CD4-positive, CD25-positive, alpha-beta regulatory T cell (primary cell): ENCODE measurements around the gene AMBRA1. TPM values are rescaled to one million over a fixed set of nuclear protein-coding genes. Genes with fewer than 3 reads are reported as not detected.
"Not testable (repeated sequence)": the region's sequence is repeated elsewhere in the genome, so short reads cannot be mapped to it uniquely, and the experiment has no call there.

Experiments
- ATAC-seq, 2 donors: fragments of 150-1000 bp; cut with Tn5 transposase; one replicate each; pipeline ENCODE4 v1.10.0; 2021; ENCODE audit warnings: low read depth in 2 of 2, moderate number of reproducible peaks in 2 of 2, moderate library complexity in 1 of 2
- DNase-seq, 3 donors: peaks; one replicate each; pipeline versions ENCODE4 v3.0.0 to v3.0.0-alpha.2; 2012 to 2022; ENCODE audit warnings: mixed read lengths in 1 of 3
- H3K27ac ChIP-seq: one replicate; pipeline ENCODE4 v1.7.0; 2013; ENCODE audit warnings: mild to moderate bottlenecking, low read length; ENCODE audit not compliant: insufficient read depth, poor library complexity, severe bottlenecking
- H3K27me3 ChIP-seq: one replicate; pipeline ENCODE4 v1.7.0; 2013; ENCODE audit warnings: low read length; ENCODE audit not compliant: control insufficient read depth, insufficient read depth
- H3K36me3 ChIP-seq: one replicate; pipeline ENCODE4 v1.7.0; 2013; ENCODE audit warnings: mild to moderate bottlenecking, low read length, moderate library complexity; ENCODE audit not compliant: control insufficient read depth, insufficient read depth
- H3K4me1 ChIP-seq: 2 replicates; pipeline ENCODE4 v1.7.0; 2013; ENCODE audit warnings: mild to moderate bottlenecking, low read length; ENCODE audit not compliant: insufficient read depth, control insufficient read depth, poor library complexity, severe bottlenecking
- H3K4me3 ChIP-seq: one replicate; pipeline ENCODE4 v1.7.0; 2013; ENCODE audit warnings: low read depth, mild to moderate bottlenecking, low read length, moderate library complexity
- H3K9me3 ChIP-seq, 2 experiments: 1 replicate in 1 of 2; 2 replicates in 1 of 2; pipeline ENCODE4 v1.7.0; 2013; ENCODE audit warnings: low read length in 2 of 2, mild to moderate bottlenecking in 1 of 2, moderate library complexity in 1 of 2; ENCODE audit not compliant: control insufficient read depth in 2 of 2
- H3K27ac Mint-ChIP-seq, 3 donors: one replicate each; pipeline ENCODE4 v1.8.0; 2020 to 2022; ENCODE audit warnings: mild to moderate bottlenecking in 3 of 3, mixed read lengths in 3 of 3, moderate library complexity in 2 of 3
- H3K27me3 Mint-ChIP-seq: one replicate; pipeline ENCODE4 v1.8.0; 2022; ENCODE audit warnings: mild to moderate bottlenecking, mixed read lengths
- H3K36me3 Mint-ChIP-seq: one replicate; pipeline ENCODE4 v1.8.0; 2020; ENCODE audit warnings: mixed read lengths
- H3K4me1 Mint-ChIP-seq, 4 donors: one replicate each; pipeline ENCODE4 v1.8.0; 2020 to 2022; ENCODE audit warnings: mixed read lengths in 4 of 4, mild to moderate bottlenecking in 1 of 4
- H3K4me3 Mint-ChIP-seq, 4 donors: one replicate each; pipeline ENCODE4 v1.8.0; 2020 to 2022; ENCODE audit warnings: mild to moderate bottlenecking in 4 of 4, mixed read lengths in 4 of 4, moderate library complexity in 3 of 4
- H3K9me3 Mint-ChIP-seq, 7 donors: one replicate each; pipeline ENCODE4 v1.8.0; 2020 to 2022; ENCODE audit warnings: mixed read lengths in 7 of 7, mild to moderate bottlenecking in 3 of 7, moderate library complexity in 2 of 7
- polyA plus RNA-seq, 4 donors: library from polyadenylated mRNA; unstranded; fragments of 300-500 nt; fragmentation: Illumina TruSeq; gene quantifications; one replicate each; pipeline ENCODE4 v1.2.3, GENCODE V29; 2021
- total RNA-seq: library from RNA; stranded (reverse); gene quantifications from one replicate; pipeline ENCODE4 v1.2.3, GENCODE V29; 2022

Gene AMBRA1
- total and polyA plus RNA-seq, 5 donors from 2014 or later, result 8.2 to 61.0 (median 12.3) TPM

- Mint-ChIP-seq H3K4me1 (peaks cover 30 to 60% (median 43%) of the 10 kb centered on the region in 4 donors), H3K4me3 (peak overlapping the region in 1 of 4 donors; percentile 53), H3K27ac (no peak overlapping the region), H3K27me3 (no peaks in the 10 kb centered on the region), H3K36me3 (peaks cover 19% of the 10 kb centered on the region), H3K9me3 (no peaks in the 10 kb centered on the region)
- H3K36me3 ChIP-seq, result peaks cover 4% of the 10 kb centered on the region
- no peaks in the 10 kb centered on the region for H3K9me3 ChIP-seq
- peaks cover 30% of the 10 kb centered on the region for H3K4me1 ChIP-seq
- DNase-seq (no peak), ATAC-seq (no peak)
- H3K27ac ChIP-seq, result no peak overlapping the region
- H3K27me3 ChIP-seq, result no peaks in the 10 kb centered on the region
- no peak overlapping the region for H3K4me3 ChIP-seq
Measured at GRCh38 chr11:46588131-46588530, 5.7 kb downstream of the AMBRA1 start.

- H3K4me1 ChIP-seq, result not testable (repeated sequence)
- peaks cover 28 to 50% (median 38%) of the 10 kb centered on the region in 4 donors for H3K4me1 Mint-ChIP-seq
Measured at GRCh38 chr11:46583513-46583912, 10.3 kb downstream of the AMBRA1 start.

DNA sequence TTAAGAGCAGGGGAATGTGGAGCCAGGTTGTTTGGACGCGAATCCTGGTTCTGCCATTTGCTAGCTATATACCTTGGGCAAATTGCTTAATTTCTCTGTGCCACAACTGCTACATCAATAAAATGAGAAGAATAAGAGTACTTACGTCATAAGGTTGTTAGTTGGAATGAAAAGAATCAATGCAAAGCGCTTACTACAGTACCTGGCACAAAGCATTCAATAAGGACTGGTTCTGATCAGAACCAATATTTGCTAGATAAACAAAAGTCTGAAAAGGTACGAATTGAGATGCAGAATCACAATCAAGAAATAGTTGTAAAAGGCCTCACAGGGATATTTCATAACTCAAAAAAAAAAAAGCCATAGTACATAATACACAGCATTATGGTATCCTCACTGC is 11.2 kb downstream of the AMBRA1 start:
- H3K36me3 Mint-ChIP-seq, result peaks cover 16% of the 10 kb centered on the region

More at GRCh38 chr11:46583513-46583912, 10.3 kb downstream of the AMBRA1 start:
- not testable (repeated sequence) for H3K27ac ChIP-seq, H3K27ac Mint-ChIP-seq, H3K36me3 ChIP-seq, H3K9me3 ChIP-seq, H3K4me3 Mint-ChIP-seq, H3K4me3 ChIP-seq, H3K27me3 ChIP-seq, H3K27me3 Mint-ChIP-seq, DNase-seq, H3K9me3 Mint-ChIP-seq, ATAC-seq
- H3K36me3 Mint-ChIP-seq, result peaks cover 16% of the 10 kb centered on the region

DNA sequence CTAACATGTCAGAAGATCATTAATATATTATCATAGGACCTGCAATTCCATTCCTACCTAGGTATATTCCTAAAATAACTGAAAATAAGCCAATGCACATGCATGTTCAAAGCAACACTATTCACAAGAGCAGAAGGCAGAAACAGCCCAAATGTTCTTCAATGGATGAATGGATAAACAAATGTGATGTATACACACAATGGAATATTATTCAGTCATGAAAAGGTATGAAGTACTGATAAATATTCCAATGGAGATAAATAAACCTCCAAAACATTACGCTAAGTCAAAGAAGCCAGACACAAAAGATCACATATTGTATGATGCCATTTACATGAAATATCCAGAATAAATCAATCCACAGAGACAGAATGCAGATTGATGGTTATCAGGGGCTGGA is 16.8 kb downstream of the AMBRA1 start:
- no peak for ATAC-seq

More for the DNA sequence above, 11.2 kb downstream of the AMBRA1 start:
- Histone ChIP-seq H3K4me3 (no peak overlapping the region), H3K9me3 (no peaks in the 10 kb centered on the region), H3K36me3 (peaks cover under 1% of the 10 kb centered on the region), H3K27ac (no peak overlapping the region), H3K27me3 (no peaks in the 10 kb centered on the region), H3K4me1 (no peaks in the 10 kb centered on the region)
- no peak overlapping the region for H3K27ac Mint-ChIP-seq
- H3K27me3 Mint-ChIP-seq, result no peaks in the 10 kb centered on the region
- peaks cover 24 to 44% (median 34%) of the 10 kb centered on the region in 4 donors for H3K4me1 Mint-ChIP-seq
- H3K4me3 Mint-ChIP-seq, result no peak overlapping the region
- DNase-seq (no peak), ATAC-seq (no peak)
- H3K9me3 Mint-ChIP-seq, result peaks cover 0 to 2% (median 0%) of the 10 kb centered on the region in 7 donors

GRCh38 chr11:46574656-46575055 is 19.2 kb downstream of the AMBRA1 start:
- H3K9me3 ChIP-seq, result no peaks in the 10 kb centered on the region
- Mint-ChIP-seq H3K27ac (peak overlapping the region in 1 of 3 donors; percentile 20), H3K4me1 (peaks cover 15 to 48% (median 32%) of the 10 kb centered on the region in 4 donors), H3K9me3 (peaks cover 0 to 8% (median 0%) of the 10 kb centered on the region in 7 donors), H3K27me3 (no peaks in the 10 kb centered on the region), H3K36me3 (peaks cover 19% of the 10 kb centered on the region), H3K4me3 (peak overlapping the region in 1 of 4 donors; percentile 8)
- no peaks in the 10 kb centered on the region for H3K36me3 ChIP-seq
- H3K4me3 ChIP-seq, result no peak overlapping the region
- no peak for DNase-seq
- H3K27me3 ChIP-seq, result no peaks in the 10 kb centered on the region
- ATAC-seq, result no peak
- H3K4me1 ChIP-seq, result peaks cover 3% of the 10 kb centered on the region
- no peak overlapping the region for H3K27ac ChIP-seq

More for the DNA sequence above, 16.8 kb downstream of the AMBRA1 start:
- no peaks in the 10 kb centered on the region for H3K9me3 ChIP-seq
- peak overlapping the region in 1 of 4 donors; percentile 2 for H3K4me3 Mint-ChIP-seq
- DNase-seq, result no peak
- no peaks in the 10 kb centered on the region for H3K27me3 Mint-ChIP-seq
- H3K9me3 Mint-ChIP-seq, result peaks cover 0 to 8% (median 0%) of the 10 kb centered on the region in 7 donors
- H3K27ac ChIP-seq, result no peak overlapping the region
- H3K4me1 ChIP-seq, result peaks cover under 1% of the 10 kb centered on the region
- peaks cover 17 to 51% (median 37%) of the 10 kb centered on the region in 4 donors for H3K4me1 Mint-ChIP-seq
- no peak overlapping the region for H3K4me3 ChIP-seq
- H3K36me3 Mint-ChIP-seq, result peaks cover 21% of the 10 kb centered on the region
- no peaks in the 10 kb centered on the region for H3K36me3 ChIP-seq
- no peak overlapping the region for H3K27ac Mint-ChIP-seq
- H3K27me3 ChIP-seq, result no peaks in the 10 kb centered on the region

DNA sequence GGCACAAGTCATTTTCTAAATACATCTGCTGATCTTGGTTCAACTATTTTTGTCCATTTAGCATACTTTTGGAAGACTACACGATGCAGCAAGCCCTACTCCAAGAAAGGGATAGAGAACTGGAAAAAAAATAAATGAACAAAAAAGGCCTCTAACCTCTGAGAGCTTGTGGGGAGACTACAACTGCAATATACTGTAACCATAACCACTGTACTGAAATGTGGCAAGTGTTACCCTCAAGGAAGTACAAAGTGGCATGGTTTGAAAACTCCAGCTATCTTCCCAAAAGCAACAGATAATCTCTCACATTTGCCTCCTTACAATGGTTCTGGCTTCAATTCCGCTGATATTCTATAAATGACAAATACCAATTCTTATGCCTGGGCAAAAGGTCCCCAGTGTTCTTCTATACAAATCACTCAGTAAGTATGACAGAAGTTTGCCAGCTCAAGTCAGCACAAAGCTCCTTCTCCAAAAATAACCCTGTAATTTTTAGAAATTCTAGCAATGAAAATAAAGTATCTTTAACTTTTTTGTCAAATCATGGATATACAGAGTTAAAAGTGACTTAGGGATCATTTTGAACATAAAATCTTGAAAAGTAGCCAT is 22.9 kb downstream of the AMBRA1 start:
- H3K27ac ChIP-seq, result no peak overlapping the region
- H3K27me3 Mint-ChIP-seq, result no peaks in the 10 kb centered on the region
- no peaks in the 10 kb centered on the region for H3K9me3 ChIP-seq
- peaks cover 13% of the 10 kb centered on the region for H3K36me3 Mint-ChIP-seq
- H3K27me3 ChIP-seq, result no peaks in the 10 kb centered on the region
- peaks cover 0 to 8% (median 0%) of the 10 kb centered on the region in 7 donors for H3K9me3 Mint-ChIP-seq
- no peak overlapping the region for H3K4me3 ChIP-seq
- no peak overlapping the region for H3K4me3 Mint-ChIP-seq
- no peaks in the 10 kb centered on the region for H3K36me3 ChIP-seq
- H3K27ac Mint-ChIP-seq, result peak overlapping the region in 1 of 3 donors; percentile 33
- DNase-seq (no peak), ATAC-seq (no peak)
- H3K4me1 Mint-ChIP-seq, result peaks cover 15 to 40% (median 21%) of the 10 kb centered on the region in 4 donors
- peaks cover 3% of the 10 kb centered on the region for H3K4me1 ChIP-seq

GRCh38 chr11:46565232-46565840 is 28.5 kb downstream of the AMBRA1 start:
- ATAC-seq (no peak), DNase-seq (no peak)
- H3K27ac ChIP-seq, result no peak overlapping the region
- Mint-ChIP-seq H3K4me1 (peaks cover 14 to 35% (median 24%) of the 10 kb centered on the region in 4 donors), H3K9me3 (no peaks in the 10 kb centered on the region), H3K27ac (no peak overlapping the region), H3K27me3 (no peaks in the 10 kb centered on the region), H3K4me3 (no peak overlapping the region), H3K36me3 (peaks cover 2% of the 10 kb centered on the region)
- no peaks in the 10 kb centered on the region for H3K27me3 ChIP-seq
- no peak overlapping the region for H3K4me3 ChIP-seq
- peaks cover 20% of the 10 kb centered on the region for H3K4me1 ChIP-seq
- no peaks in the 10 kb centered on the region for H3K9me3 ChIP-seq
- no peaks in the 10 kb centered on the region for H3K36me3 ChIP-seq
